ENCODE data around the gene CYP2C8. TPM values are rescaled to one million over a fixed set of nuclear protein-coding genes. Genes with fewer than 3 reads are reported as not detected.

Gene CYP2C8
- total RNA-seq, 1 experiment from 2014 or later = 0.26 TPM

DNA sequence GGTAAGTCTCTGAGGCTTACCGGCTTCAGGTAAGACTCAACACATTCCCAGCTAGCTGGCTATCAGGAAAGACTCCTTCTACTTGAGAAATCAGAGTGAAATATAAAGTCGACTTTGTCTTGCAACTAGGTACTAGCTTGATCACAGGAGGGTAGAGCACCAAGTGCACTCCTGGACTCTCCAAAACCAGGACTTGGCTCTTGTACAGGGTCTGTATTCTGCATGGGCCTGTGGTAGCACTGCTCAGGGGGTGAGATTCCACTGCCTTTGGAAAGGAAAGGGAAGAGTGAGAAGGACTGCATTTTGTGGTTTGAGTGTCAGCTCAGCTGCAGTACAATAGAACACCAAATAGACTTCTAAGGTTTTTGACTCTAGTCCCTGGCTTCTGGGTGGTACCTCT lies 19.4 kb downstream of the CYP2C8 start:
- Histone ChIP-seq H3K9me3 (ENCODE audit: control insufficient read depth, low read depth, low read length) (peaks cover 4% of the 10 kb centered on the region), H4K20me1 (ENCODE audit: control insufficient read depth, insufficient read depth, insufficient read length) (no peaks in the 10 kb centered on the region), H3K79me1 (ENCODE audit: insufficient read depth, low read depth, low read length, poor library complexity, severe bottlenecking) (no peaks in the 10 kb centered on the region), H3K9ac (ENCODE audit: extremely low read depth, insufficient read length, low read length) (no peak overlapping the region), H4K5ac (ENCODE audit: insufficient read length, low read depth, low read length) (no peak overlapping the region), H2BK12ac (ENCODE audit: insufficient read length, low read depth, low read length) (no peak overlapping the region), H3K56ac (ENCODE audit: insufficient read length, low read depth, low read length) (no peak overlapping the region), H4K91ac (ENCODE audit: insufficient read length, low read depth, low read length) (no peak overlapping the region), H2AFZ (ENCODE audit: low read length) (no peak overlapping the region), H3K4me2 (ENCODE audit: insufficient read depth, insufficient read length, low read length) (no peak overlapping the region), H2BK120ac (ENCODE audit: low read depth, low read length, poor library complexity, severe bottlenecking) (no peak overlapping the region), H2BK15ac (ENCODE audit: low read depth, low read length) (no peak overlapping the region), H3K4me1 (ENCODE audit: insufficient read depth, low read length) (no peaks in the 10 kb centered on the region), H3K79me2 (ENCODE audit: insufficient read depth, low read length) (no peaks in the 10 kb centered on the region), H4K8ac (replicated peaks; ENCODE audit: insufficient read length, low read depth, low read length) (no peak overlapping the region), H3K23ac (ENCODE audit: insufficient read length, low read depth, low read length) (no peak overlapping the region), H3K27ac (ENCODE audit: insufficient read length, low read depth, low read length) (no peak overlapping the region), H2BK5ac (ENCODE audit: insufficient read length, low read length) (no peak overlapping the region), H2AK5ac (ENCODE audit: insufficient read length, low read length) (no peak overlapping the region), H3K27me3 (ENCODE audit: insufficient read depth, low read length) (no peaks in the 10 kb centered on the region), H2BK20ac (ENCODE audit: low read depth, low read length, poor library complexity, severe bottlenecking) (no peak overlapping the region), H3K4ac (ENCODE audit: low read depth, low read length) (no peak overlapping the region), H3K18ac (ENCODE audit: insufficient read length, low read depth, low read length) (no peak overlapping the region), H3T11ph (ENCODE audit: low read length) (no peak overlapping the region), H3K23me2 (ENCODE audit: insufficient read length, low read depth, low read length, poor library complexity, severe bottlenecking) (no peaks in the 10 kb centered on the region), H3K14ac (ENCODE audit: insufficient read depth, low read length) (no peak overlapping the region)
- Mint-ChIP-seq H3K27ac (no peak overlapping the region; a peak in 1 of 7 replicates), H3K36me3 (ENCODE audit: insufficient read depth in 1 of 3, low read depth in 3 of 3) (peaks cover 0 to 2% (median 0%) of the 10 kb centered on the region in 3 experiments; a peak in 1 of 7 replicates), H3K4me1 (no peaks in the 10 kb centered on the region), H3K9me3 (peaks cover 3 to 8% of the 10 kb centered on the region in 2 experiments; a peak in 4 of 5 replicates), H3K27me3 (ENCODE audit: low read depth) (no peaks in the 10 kb centered on the region; the same call in 1 of the 2 replicates), H3K4me3 (no peak overlapping the region)
- no peak for DNase-seq
- no CpG with 5 or more reads among the region's 2 CpGs for WGBS (ENCODE audit: extremely low coverage, insufficient read length, low lambda C conversion rate)
- TF ChIP-seq, protein P1, sequence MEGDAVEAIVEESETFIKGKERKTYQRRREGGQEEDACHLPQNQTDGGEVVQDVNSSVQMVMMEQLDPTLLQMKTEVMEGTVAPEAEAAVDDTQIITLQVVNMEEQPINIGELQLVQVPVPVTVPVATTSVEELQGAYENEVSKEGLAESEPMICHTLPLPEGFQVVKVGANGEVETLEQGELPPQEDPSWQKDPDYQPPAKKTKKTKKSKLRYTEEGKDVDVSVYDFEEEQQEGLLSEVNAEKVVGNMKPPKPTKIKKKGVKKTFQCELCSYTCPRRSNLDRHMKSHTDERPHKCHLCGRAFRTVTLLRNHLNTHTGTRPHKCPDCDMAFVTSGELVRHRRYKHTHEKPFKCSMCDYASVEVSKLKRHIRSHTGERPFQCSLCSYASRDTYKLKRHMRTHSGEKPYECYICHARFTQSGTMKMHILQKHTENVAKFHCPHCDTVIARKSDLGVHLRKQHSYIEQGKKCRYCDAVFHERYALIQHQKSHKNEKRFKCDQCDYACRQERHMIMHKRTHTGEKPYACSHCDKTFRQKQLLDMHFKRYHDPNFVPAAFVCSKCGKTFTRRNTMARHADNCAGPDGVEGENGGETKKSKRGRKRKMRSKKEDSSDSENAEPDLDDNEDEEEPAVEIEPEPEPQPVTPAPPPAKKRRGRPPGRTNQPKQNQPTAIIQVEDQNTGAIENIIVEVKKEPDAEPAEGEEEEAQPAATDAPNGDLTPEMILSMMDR (conservative IDR thresholded peaks at IDR 0.05) = no peak

Data from H9 (cell line).